ENCODE results near the gene ICAM4. TPM values are rescaled to one million over a fixed set of nuclear protein-coding genes. Genes with fewer than 3 reads are reported as not detected.

Gene ICAM4
- total RNA-seq, 1 experiment from 2014 or later, result 1.7 TPM

GRCh38 chr19:10256970-10257615 lies 29.7 kb upstream of the ICAM4 start:
- H3K36me3 Mint-ChIP-seq (ENCODE audit: insufficient read depth, unreplicated experiment), result peaks cover 26% of the 10 kb centered on the region
- intact Hi-C loops (cut with micrococcal nuclease; ENCODE audit: unreplicated experiment), result no loop called here
- CTCF ChIA-PET, result no interaction called here
- TF ChIP-seq CTCF (IDR thresholded peaks at IDR 0.05; ENCODE audit: unreplicated experiment), result no peak
- no peaks in the 10 kb centered on the region for H3K4me1 Mint-ChIP-seq (ENCODE audit: low read depth, unreplicated experiment)
- no peak overlapping the region for H3K4me3 Mint-ChIP-seq (ENCODE audit: low read depth, unreplicated experiment)
- no peak for DNase-seq
- H3K27me3 Mint-ChIP-seq (ENCODE audit: unreplicated experiment), result no peaks in the 10 kb centered on the region
- BruUV-seq (replicated peaks), result no TSS peak
- H3K9me3 Mint-ChIP-seq (ENCODE audit: low read depth, unreplicated experiment), result no peaks in the 10 kb centered on the region
- H3K27ac Mint-ChIP-seq (ENCODE audit: unreplicated experiment), result no peak overlapping the region

- DNase-seq, result no peak
- Mint-ChIP-seq H3K36me3 (ENCODE audit: insufficient read depth, unreplicated experiment) (peaks cover 18% of the 10 kb centered on the region), H3K4me3 (ENCODE audit: low read depth, unreplicated experiment) (no peak overlapping the region), H3K27me3 (ENCODE audit: unreplicated experiment) (no peaks in the 10 kb centered on the region), H3K4me1 (ENCODE audit: low read depth, unreplicated experiment) (no peaks in the 10 kb centered on the region), H3K9me3 (ENCODE audit: low read depth, unreplicated experiment) (no peaks in the 10 kb centered on the region), H3K27ac (ENCODE audit: unreplicated experiment) (no peak overlapping the region)
- intact Hi-C loops (cut with micrococcal nuclease; ENCODE audit: unreplicated experiment), result no loop called here
- no TSS peak for BruUV-seq (replicated peaks)
- CTCF ChIA-PET, result interaction anchor here (0.6 to 3.9 kb wide), 10 partner anchors 12 to 162 kb away, joined by 3 to 52 read pairs (median 7); partner anchors contain the start of genes ICAM1 and TYK2
- TF ChIP-seq CTCF (IDR thresholded peaks at IDR 0.05; ENCODE audit: unreplicated experiment), result no peak
Measured at GRCh38 chr19:10258080-10258710, 28.6 kb upstream of the ICAM4 start.

GRCh38 chr19:10259162-10259905 lies 27.4 kb upstream of the ICAM4 start:
- peak; percentile 87 for DNase-seq
- no peak overlapping the region for H3K27ac Mint-ChIP-seq (ENCODE audit: unreplicated experiment)
- CTCF ChIA-PET, result interaction anchor here (0.6 to 3.9 kb wide), 16 partner anchors 11 to 163 kb away, joined by 3 to 52 read pairs (median 4); partner anchors contain the start of genes CDC37, ICAM1 and TYK2
- BruUV-seq (replicated peaks), result no TSS peak
- TF ChIP-seq CTCF (IDR thresholded peaks at IDR 0.05; ENCODE audit: unreplicated experiment), result peak; percentile 57
- H3K36me3 Mint-ChIP-seq (ENCODE audit: insufficient read depth, unreplicated experiment), result peaks cover 9% of the 10 kb centered on the region
- H3K4me1 Mint-ChIP-seq (ENCODE audit: low read depth, unreplicated experiment), result no peaks in the 10 kb centered on the region
- H3K4me3 Mint-ChIP-seq (ENCODE audit: low read depth, unreplicated experiment), result no peak overlapping the region
- intact Hi-C loops (cut with micrococcal nuclease; ENCODE audit: unreplicated experiment), result no loop called here
- no peaks in the 10 kb centered on the region for H3K27me3 Mint-ChIP-seq (ENCODE audit: unreplicated experiment)
- H3K9me3 Mint-ChIP-seq (ENCODE audit: low read depth, unreplicated experiment), result no peaks in the 10 kb centered on the region

GRCh38 chr19:10260141-10260584 lies 26.6 kb upstream of the ICAM4 start:
- CTCF ChIA-PET, result interaction anchor here (0.7 to 3.9 kb wide), 8 partner anchors 10 to 143 kb away, joined by 3 to 52 read pairs (median 8); partner anchors contain the start of genes CDC37, ICAM1 and TYK2
- peak; percentile 67 for DNase-seq
- no peaks in the 10 kb centered on the region for H3K27me3 Mint-ChIP-seq (ENCODE audit: unreplicated experiment)
- peaks cover 9% of the 10 kb centered on the region for H3K36me3 Mint-ChIP-seq (ENCODE audit: insufficient read depth, unreplicated experiment)
- intact Hi-C loops (cut with micrococcal nuclease; ENCODE audit: unreplicated experiment), result loop anchor here (2.0 kb wide), 1 partner anchor 129 kb away; no protein-coding TSS in a partner anchor
- peak overlapping the region; percentile 34 for H3K4me3 Mint-ChIP-seq (ENCODE audit: low read depth, unreplicated experiment)
- H3K27ac Mint-ChIP-seq (ENCODE audit: unreplicated experiment), result peak overlapping the region; percentile 88
- BruUV-seq (replicated peaks), result no TSS peak
- H3K4me1 Mint-ChIP-seq (ENCODE audit: low read depth, unreplicated experiment), result no peaks in the 10 kb centered on the region
- TF ChIP-seq CTCF (IDR thresholded peaks at IDR 0.05; ENCODE audit: unreplicated experiment), result no peak
- H3K9me3 Mint-ChIP-seq (ENCODE audit: low read depth, unreplicated experiment), result no peaks in the 10 kb centered on the region

Measured in Calu3 (cell line).